GM13976 (cell line): Measurements from ENCODE around the gene SLC15A1.

Experiments used
- DNase-seq: peaks from one replicate; pipeline ENCODE4 v3.0.0; 2012; ENCODE audit warnings: low spot score
- in situ Hi-C: fragments of 300-500 bp; cut with MboI; formaldehyde crosslinking; loops from one replicate; pipeline ENCODE4 v1.12.0; 2022; ENCODE audit warnings: low sequenced_read_pairs, mixed read lengths, inconsistent platforms; ENCODE audit not compliant: unreplicated experiment
- TF ChIP-seq, protein P1 (sequence below): IDR thresholded peaks from 2 replicates; pipeline ENCODE4 v1.5.1; 2012; ENCODE audit warnings: borderline replicate concordance, mild to moderate bottlenecking; ENCODE audit not compliant: insufficient read depth; ENCODE audit errors: extremely low read depth, missing control alignments, control extremely low read depth

Gene SLC15A1

DNA sequence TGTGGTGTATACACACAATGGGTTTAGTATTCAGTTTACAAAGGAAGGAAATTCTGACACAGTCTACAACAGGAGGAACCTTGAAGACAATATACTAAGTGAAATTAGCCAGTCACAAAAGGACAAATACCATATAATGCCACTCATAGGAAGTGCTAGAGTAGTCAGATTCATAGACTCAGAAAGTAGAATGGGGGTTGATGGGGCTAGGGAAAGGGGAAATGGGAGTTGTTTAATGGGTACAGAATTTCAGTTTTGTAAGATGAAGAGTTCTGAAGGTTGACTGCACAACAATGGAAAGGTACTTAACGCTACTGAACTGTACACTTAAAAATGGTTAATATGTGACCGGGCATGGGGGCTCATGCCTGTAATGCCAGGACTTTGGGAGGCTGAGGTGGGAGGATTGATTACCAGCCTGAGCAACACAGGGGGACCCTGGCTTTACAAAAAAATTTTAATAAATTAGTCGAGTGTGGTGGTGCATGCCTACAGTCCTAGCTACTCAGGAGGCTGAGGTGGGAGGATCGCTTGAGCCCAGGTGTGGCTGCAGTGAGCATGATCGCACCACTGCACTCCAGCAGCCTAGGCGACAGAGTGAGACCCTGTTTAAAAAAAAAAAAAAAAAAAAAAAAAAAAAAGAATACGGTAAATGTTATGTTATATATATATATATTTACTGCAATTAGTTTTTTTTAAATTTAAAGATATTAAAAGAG lies 45.0 kb downstream of the SLC15A1 start:
- no peak for DNase-seq
- in situ Hi-C loops = no loop called here

DNA sequence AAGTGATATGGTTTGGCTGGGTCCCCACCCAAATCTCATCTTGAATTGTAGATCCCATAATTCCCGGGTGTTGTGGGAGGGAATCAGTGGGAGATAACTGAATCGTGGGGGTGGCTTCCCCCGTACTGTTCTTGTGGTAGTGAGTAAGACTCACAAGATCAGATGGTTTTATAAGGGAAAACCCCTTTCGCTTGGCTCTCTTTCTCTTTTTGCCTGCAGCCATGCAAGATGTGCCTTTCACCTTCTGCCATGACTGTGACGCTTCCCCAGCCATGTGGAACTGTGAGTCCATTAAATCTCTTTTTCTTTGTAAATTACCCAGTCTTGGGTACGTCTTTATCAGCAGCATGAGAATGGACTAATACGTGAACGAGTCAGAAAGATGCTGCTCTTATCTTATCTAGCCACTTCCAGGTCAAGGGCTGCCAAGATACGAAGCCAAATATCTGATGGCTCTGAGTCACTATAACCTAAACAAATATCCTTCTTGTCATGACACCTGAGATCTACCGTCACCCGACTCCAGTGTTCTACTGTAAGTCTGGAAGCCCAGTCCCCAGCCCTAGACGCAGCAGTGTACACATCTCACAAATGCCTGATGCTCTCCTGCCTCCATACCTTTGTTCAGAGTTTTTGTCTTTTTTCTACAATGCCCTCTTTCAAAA lies 45.9 kb downstream of the SLC15A1 start:
- TF ChIP-seq, protein P1, sequence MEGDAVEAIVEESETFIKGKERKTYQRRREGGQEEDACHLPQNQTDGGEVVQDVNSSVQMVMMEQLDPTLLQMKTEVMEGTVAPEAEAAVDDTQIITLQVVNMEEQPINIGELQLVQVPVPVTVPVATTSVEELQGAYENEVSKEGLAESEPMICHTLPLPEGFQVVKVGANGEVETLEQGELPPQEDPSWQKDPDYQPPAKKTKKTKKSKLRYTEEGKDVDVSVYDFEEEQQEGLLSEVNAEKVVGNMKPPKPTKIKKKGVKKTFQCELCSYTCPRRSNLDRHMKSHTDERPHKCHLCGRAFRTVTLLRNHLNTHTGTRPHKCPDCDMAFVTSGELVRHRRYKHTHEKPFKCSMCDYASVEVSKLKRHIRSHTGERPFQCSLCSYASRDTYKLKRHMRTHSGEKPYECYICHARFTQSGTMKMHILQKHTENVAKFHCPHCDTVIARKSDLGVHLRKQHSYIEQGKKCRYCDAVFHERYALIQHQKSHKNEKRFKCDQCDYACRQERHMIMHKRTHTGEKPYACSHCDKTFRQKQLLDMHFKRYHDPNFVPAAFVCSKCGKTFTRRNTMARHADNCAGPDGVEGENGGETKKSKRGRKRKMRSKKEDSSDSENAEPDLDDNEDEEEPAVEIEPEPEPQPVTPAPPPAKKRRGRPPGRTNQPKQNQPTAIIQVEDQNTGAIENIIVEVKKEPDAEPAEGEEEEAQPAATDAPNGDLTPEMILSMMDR = no peak
- no peak for DNase-seq
- in situ Hi-C loops = no loop called here

More for the DNA sequence above, 45.0 kb downstream of the SLC15A1 start:
- TF ChIP-seq, protein P1 = no peak

DNA sequence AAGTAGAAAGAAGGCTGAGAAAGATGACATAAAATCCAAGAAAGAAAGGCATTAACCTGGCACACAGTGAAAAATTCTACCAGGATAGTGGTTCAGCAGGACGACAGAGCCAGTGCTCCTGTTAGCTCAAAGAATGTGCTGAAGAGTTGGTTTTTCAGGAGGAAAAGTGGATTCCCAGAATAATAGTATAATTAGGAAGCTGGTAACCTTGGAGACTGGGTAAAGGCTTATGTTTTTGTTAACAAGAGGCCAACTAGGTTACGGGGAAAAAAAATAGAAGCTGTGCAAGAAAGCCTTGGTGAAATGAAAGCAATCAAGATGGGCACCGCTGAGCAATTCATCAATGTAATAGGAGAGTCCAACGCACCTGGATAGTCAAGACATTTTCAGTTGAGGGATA lies 54.7 kb downstream of the SLC15A1 start:
- TF ChIP-seq, protein P1 = no peak
- no peak for DNase-seq

DNA sequence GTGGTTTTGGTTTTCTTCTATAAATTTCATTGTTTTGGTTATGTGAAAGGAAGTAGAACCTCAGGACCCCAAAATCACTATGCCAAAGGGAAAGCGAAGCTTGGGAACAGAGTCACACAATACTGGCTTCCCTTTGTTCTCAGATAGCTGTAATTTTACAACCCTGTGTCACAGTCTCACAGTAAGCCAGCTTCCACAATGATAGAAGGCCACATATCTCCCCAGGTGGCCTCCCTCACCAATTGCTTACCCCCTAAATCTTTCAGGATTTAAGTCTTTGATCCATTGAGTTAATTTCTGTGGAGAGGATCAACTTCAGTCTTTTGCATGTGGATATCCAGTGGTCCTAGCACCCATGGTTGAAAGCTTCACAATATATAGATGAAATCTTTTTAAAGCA lies 58.7 kb downstream of the SLC15A1 start:
- DNase-seq = no peak
- in situ Hi-C loops = no loop called here

More for the DNA sequence above, 54.7 kb downstream of the SLC15A1 start:
- in situ Hi-C loops = no loop called here

DNA sequence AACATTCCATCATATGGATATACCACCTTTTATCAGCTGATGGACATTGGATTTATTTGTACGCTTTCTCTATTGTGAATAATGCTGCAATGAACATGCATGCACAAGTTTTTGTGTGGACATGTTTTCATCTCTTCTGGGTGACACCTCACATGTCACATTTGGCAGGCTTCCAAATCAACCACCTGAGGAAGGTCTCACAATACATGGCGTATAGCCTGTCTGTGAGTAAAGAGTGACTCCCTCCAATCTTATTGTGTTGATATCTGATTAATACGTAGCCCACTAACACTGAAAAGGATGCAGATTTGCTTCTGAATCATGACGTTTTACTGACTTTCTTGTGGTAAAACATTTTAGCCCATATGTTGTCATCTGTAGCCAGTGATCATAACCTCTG lies 61.1 kb downstream of the SLC15A1 start:
- DNase-seq = no peak
- in situ Hi-C loops = no loop called here
- TF ChIP-seq, protein P1 = no peak

More for the DNA sequence above, 58.7 kb downstream of the SLC15A1 start:
- TF ChIP-seq, protein P1 = no peak

DNA sequence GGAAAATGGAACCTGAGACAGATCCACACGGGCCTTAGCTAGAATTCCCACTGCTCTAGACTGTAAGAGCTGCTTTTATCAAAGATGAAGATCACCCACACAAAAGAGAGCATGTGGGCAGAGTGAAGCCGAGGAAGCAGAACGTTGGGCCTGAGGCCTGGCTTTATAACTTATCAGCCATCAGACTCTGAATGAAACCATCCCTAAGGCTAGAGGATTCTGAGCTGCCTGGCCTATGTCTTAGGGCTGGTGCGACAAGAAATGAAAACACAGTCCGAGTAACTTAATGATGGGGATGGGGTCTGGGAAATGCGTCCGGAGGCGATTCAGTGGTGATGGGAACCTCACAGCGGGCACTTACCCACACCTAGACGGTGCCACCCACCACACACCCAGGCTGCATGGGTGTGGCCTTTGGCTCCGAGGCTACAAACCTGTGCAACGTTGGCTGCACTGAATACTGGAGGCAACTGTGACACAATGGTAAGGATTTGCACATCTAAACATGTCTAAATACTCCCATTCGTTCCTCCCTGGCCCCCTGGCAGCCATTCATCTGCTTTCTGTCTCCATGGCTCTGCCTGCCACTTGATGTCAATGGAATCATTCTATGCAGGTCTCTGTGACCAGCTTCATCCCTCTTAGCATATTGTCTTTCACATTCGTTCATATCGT lies 62.0 kb downstream of the SLC15A1 start:
- DNase-seq = no peak
- TF ChIP-seq, protein P1 = no peak
- in situ Hi-C loops = no loop called here
